Loucy (cell line): Measurements from ENCODE around the gene NCOR1.
"Not testable (repeated sequence)": the region's sequence is repeated elsewhere in the genome, so short reads cannot be mapped to it uniquely, and the experiment has no call there.

Experiments
- H2AFZ ChIP-seq: fragments of 200-600 bp; sonication (generic); 2 replicates; pipeline ENCODE4 v1.6.0; 2016; ENCODE audit warnings: antibody characterized with exemption, mild to moderate bottlenecking, low read length, moderate library complexity
- H3F3A ChIP-seq: fragments of 200-600 bp; 2 replicates; pipeline ENCODE4 v1.6.0; 2016; ENCODE audit warnings: antibody characterized with exemption, low read depth, mild to moderate bottlenecking
- H3K27me3 ChIP-seq: fragments of 200-600 bp; sonication (generic); 2 replicates; pipeline ENCODE4 v1.6.1; 2014; ENCODE audit warnings: low read length, mild to moderate bottlenecking; ENCODE audit not compliant: insufficient read depth, poor library complexity, severe bottlenecking
- H3K36me3 ChIP-seq: fragments of 200-600 bp; sonication (generic); 2 replicates; pipeline ENCODE4 v1.6.1; 2016; ENCODE audit warnings: low read length; ENCODE audit not compliant: insufficient read depth
- H3K4me1 ChIP-seq: fragments of 200-600 bp; sonication (generic); 2 replicates; pipeline ENCODE4 v1.5.1; 2014; ENCODE audit warnings: low read length, mild to moderate bottlenecking; ENCODE audit not compliant: insufficient read depth, poor library complexity, severe bottlenecking
- H3K4me2 ChIP-seq: fragments of 200-600 bp; sonication (generic); 2 replicates; pipeline ENCODE4 v1.6.0; 2014; ENCODE audit warnings: antibody characterized with exemption, low read length, low read depth, mild to moderate bottlenecking; ENCODE audit not compliant: poor library complexity, severe bottlenecking
- H3K4me3 ChIP-seq: fragments of 200-600 bp; sonication (generic); 2 replicates; pipeline ENCODE4 v1.5.1; 2014; ENCODE audit warnings: low read length, mild to moderate bottlenecking, mixed read lengths; ENCODE audit not compliant: poor library complexity, severe bottlenecking
- H3K79me2 ChIP-seq: fragments of 200-600 bp; sonication (generic); 2 replicates; pipeline ENCODE4 v1.6.1; 2014; ENCODE audit warnings: low read length; ENCODE audit not compliant: insufficient read depth
- H3K9ac ChIP-seq: fragments of 200-600 bp; sonication (generic); 2 replicates; pipeline ENCODE4 v1.6.0; 2014; ENCODE audit warnings: mild to moderate bottlenecking, low read depth, low read length, moderate library complexity; ENCODE audit not compliant: poor library complexity, severe bottlenecking
- H3K9me2 ChIP-seq: fragments of 200-600 bp; sonication (generic); replicated peaks from 2 replicates; pipeline ENCODE4 v1.6.1; 2016; ENCODE audit warnings: low read depth, low read length, mixed read lengths
- H3K9me3 ChIP-seq: fragments of 200-600 bp; sonication (generic); 2 replicates; pipeline ENCODE4 v1.6.1; 2014; ENCODE audit warnings: mild to moderate bottlenecking, antibody characterized with exemption, low read length, low read depth; ENCODE audit not compliant: insufficient read depth
- H4K20me1 ChIP-seq: fragments of 200-600 bp; sonication (generic); 2 replicates; pipeline ENCODE4 v1.6.0; 2014; ENCODE audit warnings: antibody characterized with exemption, low read length, mild to moderate bottlenecking; ENCODE audit not compliant: insufficient read depth, poor library complexity, severe bottlenecking
- EZH2phosphoT487 ChIP-seq: fragments of 200-600 bp; IDR thresholded peaks from 2 replicates; pipeline ENCODE4 v1.6.1; 2018; ENCODE audit warnings: antibody characterized with exemption, mild to moderate bottlenecking, moderate library complexity, borderline replicate concordance
- TF ChIP-seq, protein P1 (sequence below): fragments of 200-600 bp; sonication (generic); conservative IDR thresholded peaks from 2 replicates; pipeline ENCODE4 v1.5.1; 2014; ENCODE audit warnings: mild to moderate bottlenecking, antibody characterized with exemption, low read length

Gene NCOR1

DNA sequence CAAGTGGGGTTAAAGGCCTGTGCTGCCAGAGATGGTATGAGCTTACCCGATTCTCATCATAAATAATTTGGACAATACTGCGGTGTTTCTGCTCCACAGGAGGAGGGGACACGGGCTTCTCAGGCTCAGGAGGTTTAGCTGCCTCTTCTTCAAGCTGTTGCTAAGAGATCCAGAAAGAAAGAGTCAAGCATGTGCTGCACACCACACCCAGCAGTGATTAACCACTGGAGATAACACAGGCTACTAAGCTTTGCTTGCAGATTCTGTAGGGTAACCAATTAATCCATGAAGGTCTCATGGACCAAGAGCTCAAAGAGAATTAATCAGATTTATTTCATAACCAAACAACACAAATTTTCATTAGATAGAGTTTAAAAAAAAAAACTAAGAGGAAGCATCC is 56.6 kb downstream of the NCOR1 start:
- no peak overlapping the region for H2AFZ ChIP-seq
- H3K9me3 ChIP-seq, result no peaks in the 10 kb centered on the region
- H3K4me2 ChIP-seq, result no peak overlapping the region
- H3K27me3 ChIP-seq, result no peaks in the 10 kb centered on the region
- no peak overlapping the region for H3K9ac ChIP-seq
- peaks cover 63% of the 10 kb centered on the region for H3K36me3 ChIP-seq
- H3F3A ChIP-seq, result no peaks in the 10 kb centered on the region
- H4K20me1 ChIP-seq, result peaks cover 5% of the 10 kb centered on the region
- H3K9me2 ChIP-seq, result no peaks in the 10 kb centered on the region
- no peak for TF ChIP-seq EZH2phosphoT487
- TF ChIP-seq, protein P1, sequence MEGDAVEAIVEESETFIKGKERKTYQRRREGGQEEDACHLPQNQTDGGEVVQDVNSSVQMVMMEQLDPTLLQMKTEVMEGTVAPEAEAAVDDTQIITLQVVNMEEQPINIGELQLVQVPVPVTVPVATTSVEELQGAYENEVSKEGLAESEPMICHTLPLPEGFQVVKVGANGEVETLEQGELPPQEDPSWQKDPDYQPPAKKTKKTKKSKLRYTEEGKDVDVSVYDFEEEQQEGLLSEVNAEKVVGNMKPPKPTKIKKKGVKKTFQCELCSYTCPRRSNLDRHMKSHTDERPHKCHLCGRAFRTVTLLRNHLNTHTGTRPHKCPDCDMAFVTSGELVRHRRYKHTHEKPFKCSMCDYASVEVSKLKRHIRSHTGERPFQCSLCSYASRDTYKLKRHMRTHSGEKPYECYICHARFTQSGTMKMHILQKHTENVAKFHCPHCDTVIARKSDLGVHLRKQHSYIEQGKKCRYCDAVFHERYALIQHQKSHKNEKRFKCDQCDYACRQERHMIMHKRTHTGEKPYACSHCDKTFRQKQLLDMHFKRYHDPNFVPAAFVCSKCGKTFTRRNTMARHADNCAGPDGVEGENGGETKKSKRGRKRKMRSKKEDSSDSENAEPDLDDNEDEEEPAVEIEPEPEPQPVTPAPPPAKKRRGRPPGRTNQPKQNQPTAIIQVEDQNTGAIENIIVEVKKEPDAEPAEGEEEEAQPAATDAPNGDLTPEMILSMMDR, result no peak
- H3K79me2 ChIP-seq, result no peaks in the 10 kb centered on the region
- H3K4me1 ChIP-seq, result no peaks in the 10 kb centered on the region
- H3K4me3 ChIP-seq, result no peak overlapping the region

DNA sequence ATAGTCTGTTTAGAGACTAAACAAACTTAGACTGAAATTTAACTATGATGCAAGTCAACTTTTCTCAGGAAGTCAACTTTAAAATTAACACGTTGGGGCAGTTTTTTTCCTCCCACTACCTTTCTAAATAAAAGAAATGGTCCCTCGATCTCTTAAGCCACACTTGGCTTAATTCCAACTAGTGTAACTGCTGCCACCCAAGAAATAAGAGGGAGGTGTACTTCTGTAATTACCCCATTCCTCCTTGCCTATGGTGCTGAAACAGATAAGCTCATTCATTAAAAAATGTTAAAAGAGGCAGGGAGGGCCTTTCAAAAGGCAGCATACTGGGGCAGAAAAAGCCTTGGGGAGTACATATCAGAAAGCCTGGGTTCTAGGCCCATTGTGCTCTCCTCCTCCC is 59.8 kb downstream of the NCOR1 start:
- H3K4me1 ChIP-seq, result no peaks in the 10 kb centered on the region
- peaks cover 71% of the 10 kb centered on the region for H3K36me3 ChIP-seq
- no peaks in the 10 kb centered on the region for H3K9me2 ChIP-seq
- no peak overlapping the region for H3K4me3 ChIP-seq
- H3F3A ChIP-seq, result 0 out of 2 replicates have a peak, but pooled peaks cover 2% of the 10 kb centered on the region
- TF ChIP-seq, protein P1, result no peak
- TF ChIP-seq EZH2phosphoT487, result no peak
- H3K27me3 ChIP-seq, result no peaks in the 10 kb centered on the region
- no peak overlapping the region for H3K9ac ChIP-seq
- H3K79me2 ChIP-seq, result no peaks in the 10 kb centered on the region
- H3K9me3 ChIP-seq, result no peaks in the 10 kb centered on the region
- H2AFZ ChIP-seq, result no peak overlapping the region
- H4K20me1 ChIP-seq, result no peaks in the 10 kb centered on the region
- no peak overlapping the region for H3K4me2 ChIP-seq

DNA sequence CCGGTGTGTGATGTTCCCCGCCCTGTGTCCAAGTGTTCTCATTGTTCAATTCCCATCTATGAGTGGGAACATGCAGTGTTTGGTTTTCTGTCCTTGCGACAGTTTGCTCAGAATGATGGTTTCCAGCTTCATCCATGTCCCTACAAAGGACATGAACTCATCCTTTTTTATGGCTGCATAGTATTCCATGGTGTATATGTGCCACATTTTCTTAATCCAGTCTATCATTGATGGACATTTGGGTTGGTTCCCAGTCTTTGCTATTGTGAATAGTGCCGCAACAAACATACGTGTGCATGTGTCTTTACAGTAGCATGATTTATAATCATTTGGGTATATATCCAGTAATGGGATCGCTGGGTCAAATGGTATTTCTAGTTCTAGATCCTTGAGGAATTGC is 63.0 kb downstream of the NCOR1 start:
- not testable (repeated sequence) for H3K9me2 ChIP-seq, H3K4me1 ChIP-seq, H4K20me1 ChIP-seq, H3K79me2 ChIP-seq, H3K9me3 ChIP-seq, H3K9ac ChIP-seq, H3K27me3 ChIP-seq, H3F3A ChIP-seq, H2AFZ ChIP-seq, H3K4me2 ChIP-seq, H3K4me3 ChIP-seq
- H3K36me3 ChIP-seq, result peaks cover 71% of the 10 kb centered on the region

DNA sequence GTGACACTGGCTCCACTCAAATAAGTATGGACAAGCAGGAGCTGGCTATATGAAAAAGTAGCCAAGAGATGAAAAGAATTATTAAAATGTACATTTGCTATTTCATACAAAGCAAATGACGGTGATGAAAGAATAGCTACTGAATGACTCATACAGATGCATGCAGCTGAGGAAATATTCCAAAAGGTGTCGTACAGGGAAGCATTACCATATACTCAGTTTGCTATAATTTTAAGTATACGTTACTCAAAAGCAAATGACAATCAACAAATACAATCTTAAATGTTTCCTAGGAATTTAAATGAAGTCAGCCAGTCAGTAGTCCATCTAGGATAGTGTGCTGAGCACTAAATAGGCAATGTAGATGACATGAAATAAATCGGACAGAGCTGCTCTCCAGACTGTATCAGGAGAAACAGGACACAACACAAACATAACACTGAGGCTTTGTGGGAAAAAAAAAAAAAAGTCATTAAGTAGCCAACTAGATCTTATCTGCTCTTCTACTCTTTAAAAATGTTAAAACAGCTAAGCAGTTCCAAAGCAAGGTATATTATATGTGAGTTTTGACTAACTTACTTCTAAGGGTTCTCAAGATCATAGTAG is 65.0 kb downstream of the NCOR1 start:
- Histone ChIP-seq H3F3A (0 out of 2 replicates have a peak, but pooled peaks cover 2% of the 10 kb centered on the region), H3K4me3 (no peak overlapping the region), H3K4me1 (no peaks in the 10 kb centered on the region), H3K27me3 (no peaks in the 10 kb centered on the region), H4K20me1 (no peaks in the 10 kb centered on the region), H3K9ac (no peak overlapping the region), H2AFZ (no peak overlapping the region), H3K4me2 (no peak overlapping the region), H3K36me3 (peaks cover 75% of the 10 kb centered on the region), H3K9me2 (no peaks in the 10 kb centered on the region), H3K79me2 (no peaks in the 10 kb centered on the region), H3K9me3 (no peaks in the 10 kb centered on the region)
- TF ChIP-seq, protein P1, result no peak
- TF ChIP-seq EZH2phosphoT487, result no peak
